ENCODE data around the gene CXorf58.
"Not testable (repeated sequence)": the region's sequence is repeated elsewhere in the genome, so short reads cannot be mapped to it uniquely, and the experiment has no call there.

The CXorf58 gene, protein sequence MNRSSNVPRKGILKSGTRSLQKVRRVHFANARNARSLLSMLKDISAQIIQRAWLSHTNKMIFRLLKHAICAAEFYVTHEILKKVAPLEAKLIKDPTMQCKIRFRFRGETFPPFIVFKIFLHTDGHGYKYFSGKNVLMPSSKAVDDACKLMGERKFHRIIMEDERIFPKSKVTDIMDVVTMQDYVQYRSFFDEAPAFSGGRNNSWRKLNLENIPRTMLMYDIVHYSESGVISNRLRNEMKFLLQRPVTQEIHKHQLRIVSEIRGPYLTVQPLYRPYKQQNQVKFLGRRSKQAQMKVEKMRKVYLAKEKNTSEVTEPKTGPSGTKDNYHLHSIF

DNA sequence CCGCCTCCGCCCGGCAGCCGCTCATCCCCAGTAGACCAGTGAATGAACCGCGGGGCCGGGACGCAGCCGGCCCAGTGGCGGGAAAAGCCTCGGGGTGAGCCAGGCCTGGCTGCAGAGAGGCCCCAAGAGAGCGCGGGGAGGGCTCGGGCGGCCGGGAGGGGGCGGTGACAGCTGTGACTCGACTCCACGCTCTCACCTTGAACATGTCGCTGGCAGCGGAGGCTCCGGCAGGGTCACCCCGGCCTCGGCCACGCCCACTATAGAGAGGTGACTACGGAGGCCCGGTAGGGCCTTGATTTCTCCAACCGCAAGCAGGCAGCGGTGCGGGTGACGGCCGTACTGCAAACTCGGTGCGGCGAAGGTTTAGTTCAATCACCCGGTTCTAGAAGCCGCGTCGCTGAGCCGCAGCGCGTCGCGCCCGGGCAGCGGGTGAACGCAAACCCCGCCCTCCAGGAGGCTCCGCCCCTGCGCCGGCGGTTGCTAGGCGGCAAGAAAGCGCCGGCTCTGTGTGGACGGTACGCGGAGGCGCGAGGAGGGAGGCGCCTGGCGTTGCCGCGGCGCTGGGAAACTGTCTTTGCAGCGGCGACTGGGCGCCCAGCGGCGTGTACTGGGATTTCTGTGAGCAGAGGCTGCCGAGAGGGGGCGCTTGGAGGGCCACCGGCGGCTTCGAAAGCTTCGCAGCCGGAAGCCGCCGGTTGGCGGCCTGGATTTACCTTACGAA, at the start of gene CXorf58, which contains the start of gene APOO:
TSS of gene CXorf58 (plus strand) at position 509 of the 721 bp plus-strand sequence. CDS start 2,297 bp downstream, outside the sequence.
TSS of gene APOO (minus strand) at position 441 of the 721 bp plus-strand sequence. CDS start at position 205, 236 bp downstream.
- Histone ChIP-seq H3K4me3 (ENCODE audit: low read depth, low read length) (peak within 1 kb of the TSS; percentile 71), H3K36me3 (ENCODE audit: control insufficient read depth, insufficient read depth, low read length) (no peaks in the 10 kb centered on the region), H3K27me3 (ENCODE audit: control insufficient read depth, insufficient read depth, low read length) (no peaks in the 10 kb centered on the region), H3K9me3 (ENCODE audit: control insufficient read depth, insufficient read depth, low read length) (no peaks in the 10 kb centered on the region), H3K9ac (ENCODE audit: low read depth, low read length) (peak within 1 kb of the TSS; percentile 72), H3K27ac (ENCODE audit: low read depth, low read length) (peak within 1 kb of the TSS; percentile 94), H3K4me1 (ENCODE audit: control insufficient read depth, insufficient read depth, low read length) (peaks cover 11% of the 10 kb centered on the region; the same call in 1 of the 2 replicates)

- not testable (repeated sequence) for H3K27me3 ChIP-seq (ENCODE audit: control insufficient read depth, insufficient read depth, low read length); H3K4me1 ChIP-seq (ENCODE audit: control insufficient read depth, insufficient read depth, low read length); H3K9ac ChIP-seq (ENCODE audit: low read depth, low read length); H3K27ac ChIP-seq (ENCODE audit: low read depth, low read length); H3K4me3 ChIP-seq (ENCODE audit: low read depth, low read length); H3K9me3 ChIP-seq (ENCODE audit: control insufficient read depth, insufficient read depth, low read length)
- H3K36me3 ChIP-seq (ENCODE audit: control insufficient read depth, insufficient read depth, low read length): peaks cover 38% of the 10 kb centered on the region
Measured at GRCh38 chrX:23859238-23859637, 48.6 kb upstream of the CXorf58 start.

DNA sequence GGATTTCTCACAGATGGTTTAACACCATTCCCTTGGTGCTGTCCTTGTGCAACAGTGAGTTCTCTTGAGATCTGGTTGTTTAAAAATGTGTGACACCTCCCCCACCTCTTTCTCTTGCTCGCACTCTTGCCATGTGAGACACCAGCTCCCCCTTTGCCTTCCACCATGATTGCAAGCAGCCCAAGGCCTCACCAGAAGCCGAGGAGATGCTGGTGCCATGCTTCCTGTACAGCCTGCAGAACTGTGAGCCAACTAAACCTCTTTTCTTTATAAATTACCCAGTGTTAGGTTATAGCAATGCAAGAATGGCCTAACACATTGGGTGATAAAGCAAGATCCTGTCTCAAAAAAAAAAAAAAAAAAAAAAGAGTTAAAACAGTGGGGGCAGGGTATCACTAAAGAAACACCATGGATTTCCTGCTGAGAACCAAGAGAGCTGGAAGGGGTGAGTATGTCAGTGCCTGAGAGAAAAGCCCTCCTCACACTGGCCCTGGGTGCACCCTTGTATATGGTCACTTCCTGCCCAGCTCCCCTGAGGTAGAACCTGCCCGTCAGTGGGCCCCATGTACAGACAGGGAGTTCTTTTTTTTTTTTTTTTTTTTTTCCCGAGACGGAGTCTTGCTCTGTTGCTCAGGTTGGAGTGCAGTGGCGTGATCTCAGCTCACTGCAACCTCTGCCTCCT, 46.5 kb upstream of the CXorf58 start:
- Histone ChIP-seq H3K27ac (ENCODE audit: low read depth, low read length) (no peak overlapping the region), H3K4me3 (ENCODE audit: low read depth, low read length) (no peak overlapping the region), H3K4me1 (ENCODE audit: control insufficient read depth, insufficient read depth, low read length) (no peaks in the 10 kb centered on the region), H3K9me3 (ENCODE audit: control insufficient read depth, insufficient read depth, low read length) (no peaks in the 10 kb centered on the region), H3K9ac (ENCODE audit: low read depth, low read length) (no peak overlapping the region), H3K36me3 (ENCODE audit: control insufficient read depth, insufficient read depth, low read length) (peaks cover 37% of the 10 kb centered on the region), H3K27me3 (ENCODE audit: control insufficient read depth, insufficient read depth, low read length) (no peaks in the 10 kb centered on the region)

GRCh38 chrX:23861952-23862351, 45.9 kb upstream of the CXorf58 start:
- H3K9ac ChIP-seq (ENCODE audit: low read depth, low read length); H3K27ac ChIP-seq (ENCODE audit: low read depth, low read length); H3K4me1 ChIP-seq (ENCODE audit: control insufficient read depth, insufficient read depth, low read length); H3K9me3 ChIP-seq (ENCODE audit: control insufficient read depth, insufficient read depth, low read length); H3K27me3 ChIP-seq (ENCODE audit: control insufficient read depth, insufficient read depth, low read length); H3K4me3 ChIP-seq (ENCODE audit: low read depth, low read length): not testable (repeated sequence)
- H3K36me3 ChIP-seq (ENCODE audit: control insufficient read depth, insufficient read depth, low read length): peaks cover 38% of the 10 kb centered on the region

DNA sequence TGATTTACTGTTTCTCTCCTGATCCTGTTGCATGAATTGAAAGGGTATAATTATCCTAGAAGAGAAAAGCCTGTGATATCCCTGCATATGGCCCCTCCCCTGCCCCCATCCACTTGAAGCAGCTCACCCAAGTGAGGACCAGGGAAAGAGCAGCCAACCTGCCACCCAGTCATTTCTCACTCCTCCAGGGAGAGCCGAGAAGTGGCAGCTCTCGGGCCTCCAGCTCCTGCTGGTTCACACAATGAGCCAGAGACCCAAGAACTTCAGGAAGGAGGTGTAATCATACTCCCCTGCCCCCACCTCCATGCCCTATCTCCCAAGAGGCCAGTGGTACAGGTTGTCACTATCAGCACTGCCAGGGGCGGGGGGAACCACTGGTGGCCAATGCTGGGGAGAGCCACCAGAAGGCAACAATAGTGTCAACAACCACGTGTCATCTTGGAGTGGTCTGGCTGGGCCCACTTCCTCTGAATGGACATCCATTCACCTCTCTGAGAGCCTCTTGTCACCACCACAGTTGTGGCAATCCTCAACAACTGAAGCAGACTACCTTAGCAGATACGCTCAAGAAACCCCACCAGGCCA, 43.0 kb upstream of the CXorf58 start:
- H3K27ac ChIP-seq (ENCODE audit: low read depth, low read length): no peak overlapping the region
- H3K36me3 ChIP-seq (ENCODE audit: control insufficient read depth, insufficient read depth, low read length): peaks cover 19% of the 10 kb centered on the region
- no peak overlapping the region for H3K9ac ChIP-seq (ENCODE audit: low read depth, low read length)
- H3K9me3 ChIP-seq (ENCODE audit: control insufficient read depth, insufficient read depth, low read length): no peaks in the 10 kb centered on the region
- H3K4me3 ChIP-seq (ENCODE audit: low read depth, low read length): no peak overlapping the region
- no peaks in the 10 kb centered on the region for H3K27me3 ChIP-seq (ENCODE audit: control insufficient read depth, insufficient read depth, low read length)
- no peaks in the 10 kb centered on the region for H3K4me1 ChIP-seq (ENCODE audit: control insufficient read depth, insufficient read depth, low read length)

DNA sequence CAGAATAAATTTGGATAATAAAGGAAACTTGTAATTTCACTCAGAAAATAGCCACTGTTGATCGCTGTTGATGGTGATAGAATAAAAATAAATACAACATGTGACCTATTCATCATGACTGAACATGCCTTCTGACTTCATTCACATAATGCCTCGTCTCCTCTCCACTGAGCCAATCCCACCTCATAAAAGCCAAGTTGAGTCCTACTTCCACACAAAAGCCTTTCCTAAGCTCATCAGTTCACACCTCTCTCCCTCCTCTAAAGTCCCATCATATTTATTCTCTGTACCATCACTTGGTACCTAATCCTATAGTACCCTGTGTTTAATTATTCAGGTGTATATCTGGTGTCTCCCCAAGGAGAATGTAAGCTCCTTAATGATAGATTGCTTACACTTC, 37.8 kb upstream of the CXorf58 start:
- Histone ChIP-seq H3K9ac (ENCODE audit: low read depth, low read length) (no peak overlapping the region), H3K27me3 (ENCODE audit: control insufficient read depth, insufficient read depth, low read length) (no peaks in the 10 kb centered on the region), H3K27ac (ENCODE audit: low read depth, low read length) (no peak overlapping the region), H3K4me1 (ENCODE audit: control insufficient read depth, insufficient read depth, low read length) (no peaks in the 10 kb centered on the region), H3K4me3 (ENCODE audit: low read depth, low read length) (no peak overlapping the region), H3K36me3 (ENCODE audit: control insufficient read depth, insufficient read depth, low read length) (peaks cover 31% of the 10 kb centered on the region), H3K9me3 (ENCODE audit: control insufficient read depth, insufficient read depth, low read length) (no peaks in the 10 kb centered on the region)

DNA sequence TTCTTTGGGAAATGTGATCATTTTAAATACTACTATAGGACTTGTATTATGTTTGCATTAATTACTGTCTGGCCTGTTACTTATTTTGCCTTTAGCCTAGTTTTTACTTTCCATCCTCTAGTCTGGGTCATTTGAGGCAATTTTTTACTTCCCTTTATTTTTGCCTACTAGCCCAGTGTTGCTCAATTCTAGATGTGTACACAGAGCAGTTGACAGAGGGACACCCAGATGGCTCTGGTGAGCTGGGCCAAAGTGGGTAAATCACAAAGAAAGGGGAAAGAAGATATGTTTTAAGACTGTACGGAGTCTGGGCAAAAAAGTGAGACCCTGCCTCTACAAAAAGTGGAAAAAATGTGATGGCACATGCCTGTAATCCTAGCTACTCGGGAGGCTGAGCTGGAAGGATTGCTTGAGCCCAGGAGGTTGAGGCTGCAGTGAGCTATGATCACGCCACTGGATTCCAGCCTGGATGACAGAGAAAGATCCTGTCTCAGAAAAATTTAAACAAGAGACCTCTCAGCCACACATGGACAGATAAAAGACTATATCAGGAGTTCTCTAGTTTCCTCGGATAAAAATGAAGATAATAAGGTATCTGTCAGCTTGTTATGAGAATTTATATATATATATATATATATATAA, 35.8 kb upstream of the CXorf58 start:
- no peak overlapping the region for H3K9ac ChIP-seq (ENCODE audit: low read depth, low read length)
- peaks cover 24% of the 10 kb centered on the region for H3K36me3 ChIP-seq (ENCODE audit: control insufficient read depth, insufficient read depth, low read length)
- no peak overlapping the region for H3K27ac ChIP-seq (ENCODE audit: low read depth, low read length)
- H3K9me3 ChIP-seq (ENCODE audit: control insufficient read depth, insufficient read depth, low read length): no peaks in the 10 kb centered on the region
- H3K4me1 ChIP-seq (ENCODE audit: control insufficient read depth, insufficient read depth, low read length): no peaks in the 10 kb centered on the region
- no peak overlapping the region for H3K4me3 ChIP-seq (ENCODE audit: low read depth, low read length)
- no peaks in the 10 kb centered on the region for H3K27me3 ChIP-seq (ENCODE audit: control insufficient read depth, insufficient read depth, low read length)

GRCh38 chrX:23879380-23880090, 28.3 kb upstream of the CXorf58 start:
- H3K27ac ChIP-seq (ENCODE audit: low read depth, low read length): no peak overlapping the region
- H3K9me3 ChIP-seq (ENCODE audit: control insufficient read depth, insufficient read depth, low read length): no peaks in the 10 kb centered on the region
- H3K27me3 ChIP-seq (ENCODE audit: control insufficient read depth, insufficient read depth, low read length): no peaks in the 10 kb centered on the region
- peaks cover 6% of the 10 kb centered on the region for H3K36me3 ChIP-seq (ENCODE audit: control insufficient read depth, insufficient read depth, low read length)
- peaks cover 16% of the 10 kb centered on the region for H3K4me1 ChIP-seq (ENCODE audit: control insufficient read depth, insufficient read depth, low read length)
- H3K4me3 ChIP-seq (ENCODE audit: low read depth, low read length): no peak overlapping the region
- H3K9ac ChIP-seq (ENCODE audit: low read depth, low read length): no peak overlapping the region

GRCh38 chrX:23883737-23884354, 24.0 kb upstream of the CXorf58 start:
- H3K9me3 ChIP-seq (ENCODE audit: control insufficient read depth, insufficient read depth, low read length): no peaks in the 10 kb centered on the region
- H3K27me3 ChIP-seq (ENCODE audit: control insufficient read depth, insufficient read depth, low read length): no peaks in the 10 kb centered on the region
- no peak overlapping the region for H3K4me3 ChIP-seq (ENCODE audit: low read depth, low read length)
- peaks cover 29% of the 10 kb centered on the region for H3K4me1 ChIP-seq (ENCODE audit: control insufficient read depth, insufficient read depth, low read length)
- H3K27ac ChIP-seq (ENCODE audit: low read depth, low read length): peak overlapping the region; percentile 74
- peaks cover under 1% of the 10 kb centered on the region; the same call in 1 of the 2 replicates for H3K36me3 ChIP-seq (ENCODE audit: control insufficient read depth, insufficient read depth, low read length)
- H3K9ac ChIP-seq (ENCODE audit: low read depth, low read length): no peak overlapping the region

Measured in HUES48 (cell line).